T-cell (primary cell): Measurements from ENCODE around the gene PRKCA. TPM values are rescaled to one million over a fixed set of nuclear protein-coding genes. Genes with fewer than 3 reads are reported as not detected.

Experiments
- ATAC-seq, 4 experiments: fragments of 200-7000 bp in 3 of 4; fragments of 150-1000 bp in 1 of 4; cut with Tn5 transposase; replicated peaks in 1 of 4; 1 replicate in 3 of 4; 2 replicates in 1 of 4; pipeline ENCODE4 v1.10.0; 2021; ENCODE audit warnings: moderate library complexity in 3 of 4, mild to moderate bottlenecking in 2 of 4, moderate number of reproducible peaks in 1 of 4
- CTCF ChIA-PET, 2 donors: fragments of 300-600 bp; sonication (Branson Sonifier 250); formaldehyde crosslinking; loops; one replicate each; lab custom pipeline; 2022; ENCODE audit warnings: antibody characterized with exemption in 2 of 2; lab: Charles Lee
- POLR2A ChIA-PET, 2 donors: fragments of 300-600 bp; sonication (Branson Sonifier 250); formaldehyde crosslinking; loops; one replicate each; lab custom pipeline; 2022; ENCODE audit warnings: antibody characterized with exemption in 2 of 2; lab: Charles Lee
- DNase-seq, 35 experiments: peaks; one replicate each; pipeline versions ENCODE4 v3.0.0 to v3.0.0-alpha.2; 2013 to 2023
- H3K27ac ChIP-seq: one replicate; pipeline ENCODE4 v1.5.1; 2013; ENCODE audit warnings: low read length
- H3K27me3 ChIP-seq, 2 experiments: replicated peaks in 1 of 2; 1 replicate in 1 of 2; 2 replicates in 1 of 2; pipeline versions ENCODE4 v1.6.1 to v1.7.0; 2013; ENCODE audit warnings: low read length in 1 of 2, mixed read lengths in 1 of 2; ENCODE audit not compliant: control insufficient read depth in 2 of 2, insufficient read depth in 2 of 2; ENCODE audit errors: extremely low read depth in 1 of 2
- H3K36me3 ChIP-seq, 2 donors: 1 replicate in 1 of 2; 2 replicates in 1 of 2; pipeline versions ENCODE4 v1.6.1 to v1.7.0; 2013; ENCODE audit warnings: low read length in 1 of 2; ENCODE audit not compliant: control insufficient read depth in 2 of 2, insufficient read depth in 1 of 2; ENCODE audit errors: extremely low read depth in 1 of 2
- H3K4me1 ChIP-seq, 2 experiments: 1 replicate in 1 of 2; 2 replicates in 1 of 2; pipeline versions ENCODE4 v1.6.1 to v1.7.0; 2013; ENCODE audit warnings: low read length in 2 of 2, mixed read lengths in 1 of 2; ENCODE audit not compliant: insufficient read depth in 2 of 2, control insufficient read depth in 1 of 2; ENCODE audit errors: extremely low read depth in 1 of 2
- H3K4me3 ChIP-seq, 2 donors: 1 replicate in 1 of 2; 2 replicates in 1 of 2; pipeline versions ENCODE4 v1.5.1 to v1.7.0; 2013; ENCODE audit warnings: mild to moderate bottlenecking in 2 of 2, low read length in 1 of 2, moderate library complexity in 1 of 2; ENCODE audit not compliant: control insufficient read depth in 1 of 2; ENCODE audit errors: extremely low read depth in 1 of 2
- H3K9me3 ChIP-seq: 2 replicates; pipeline ENCODE4 v1.7.0; 2013
- H3K27ac Mint-ChIP-seq, 2 donors: one replicate each; pipeline ENCODE4 v1.8.0; 2020 to 2021; ENCODE audit warnings: mild to moderate bottlenecking in 2 of 2, mixed read lengths in 2 of 2
- H3K27me3 Mint-ChIP-seq, 2 donors: one replicate each; pipeline ENCODE4 v1.8.0; 2021 to 2022; ENCODE audit warnings: mixed read lengths in 2 of 2
- H3K36me3 Mint-ChIP-seq: one replicate; pipeline ENCODE4 v1.8.0; 2021; ENCODE audit warnings: mixed read lengths
- H3K4me1 Mint-ChIP-seq, 3 donors: one replicate each; pipeline ENCODE4 v1.8.0; 2020 to 2022; ENCODE audit warnings: mixed read lengths in 3 of 3, mild to moderate bottlenecking in 1 of 3
- H3K4me3 Mint-ChIP-seq, 3 donors: one replicate each; pipeline ENCODE4 v1.8.0; 2020 to 2022; ENCODE audit warnings: mild to moderate bottlenecking in 3 of 3, mixed read lengths in 3 of 3, moderate library complexity in 3 of 3
- H3K9me3 Mint-ChIP-seq, 3 donors: one replicate each; pipeline ENCODE4 v1.8.0; 2020 to 2022; ENCODE audit warnings: mixed read lengths in 3 of 3
- WGBS: methylation state at CpG from one replicate; pipeline ENCODE4 v1.1.5; 2013; ENCODE audit warnings: missing lambda C conversion rate; ENCODE audit not compliant: insufficient coverage; 5-methylcytosine and 5-hydroxymethylcytosine counted together
- total RNA-seq, 35 experiments: library from RNA in 6 of 35; stranded (reverse) in 6 of 35; fragments of 120-200 nt in 1 of 35; gene quantifications; one replicate each; pipeline versions ENCODE4 v1.2.1 to v1.2.4 and lab custom pipeline; 2013 to 2026

PRKCA gene
- total RNA-seq, 5 donors from 2014 or later (not counting 1 experiment from before 2014, with no cell fraction given): 75.9 to 128 (median 82.0) TPM

DNA sequence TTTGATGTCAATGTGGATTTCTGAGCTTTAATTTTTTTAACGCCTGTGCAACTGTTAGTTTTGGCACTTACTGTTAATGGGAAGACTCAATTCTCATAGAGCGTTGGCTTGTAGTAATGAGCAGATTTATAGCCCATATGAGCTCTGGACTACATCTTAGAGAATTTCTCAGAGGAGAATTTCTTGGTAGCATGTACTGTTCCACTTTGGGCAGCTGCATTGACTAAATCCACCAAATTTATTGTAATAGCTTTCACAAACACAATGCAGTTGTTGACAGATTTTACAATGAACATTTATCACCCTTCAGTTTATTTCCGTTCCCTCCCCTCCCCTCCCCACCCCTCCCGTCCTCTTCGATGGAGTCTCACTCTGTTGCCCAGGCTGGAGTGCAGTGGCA is 193.9 kb downstream of the PRKCA start:
- Mint-ChIP-seq H3K27ac (no peak overlapping the region), H3K4me1 (peaks cover 71 to 75% (median 73%) of the 10 kb centered on the region in 3 donors), H3K4me3 (no peak overlapping the region), H3K9me3 (no peaks in the 10 kb centered on the region), H3K36me3 (peaks cover 44% of the 10 kb centered on the region), H3K27me3 (no peaks in the 10 kb centered on the region)
- no peak overlapping the region for H3K27ac ChIP-seq
- no peaks in the 10 kb centered on the region for H3K9me3 ChIP-seq
- H3K36me3 ChIP-seq: peaks cover 2 to 6% of the 10 kb centered on the region in 2 donors
- H3K27me3 ChIP-seq: no peaks in the 10 kb centered on the region
- no peak for DNase-seq
- POLR2A ChIA-PET: interaction anchor here in 1 of 2 donors (0.6 kb wide), 2 partner anchors 29 to 1910 kb away, joined by 3 read pairs; no protein-coding TSS in a partner anchor
- H3K4me3 ChIP-seq: no peak overlapping the region
- CTCF ChIA-PET: no interaction called here
- 93% methylated on average over 3 of the region's 5 CpGs for WGBS
- ATAC-seq: no peak
- peaks cover 5 to 13% of the 10 kb centered on the region in 2 experiments for H3K4me1 ChIP-seq

DNA sequence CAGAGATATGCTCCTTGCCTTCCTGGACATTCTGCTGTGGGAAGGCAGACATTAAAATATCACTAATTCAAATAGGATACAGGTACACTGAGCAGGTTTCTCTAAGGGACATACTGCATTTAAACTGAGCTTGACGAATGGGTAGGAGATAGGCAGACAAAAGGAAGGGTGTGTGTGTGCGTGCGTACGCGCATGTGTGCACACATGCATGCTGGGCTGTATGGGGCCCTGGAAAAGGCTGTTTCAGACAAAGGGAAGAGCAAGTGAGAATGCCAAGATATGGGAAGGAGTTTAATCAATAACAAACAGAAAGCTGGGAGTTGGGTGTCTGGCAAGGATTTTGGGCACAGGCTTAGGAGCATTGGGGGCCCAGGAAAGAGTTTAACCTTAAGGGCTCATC is 196.2 kb downstream of the PRKCA start:
- no peak for ATAC-seq
- ChIA-PET POLR2A (interaction anchor here in 1 of 2 donors (0.6 kb wide), 1 partner anchor 548 kb away, joined by 3 read pairs; no protein-coding TSS in a partner anchor), CTCF (no interaction called here)
- H3K27me3 ChIP-seq: no peaks in the 10 kb centered on the region
- no peak overlapping the region for H3K27ac ChIP-seq
- H3K9me3 Mint-ChIP-seq: no peaks in the 10 kb centered on the region
- no peak overlapping the region for H3K4me3 Mint-ChIP-seq
- H3K4me1 Mint-ChIP-seq: peaks cover 62 to 66% (median 66%) of the 10 kb centered on the region in 3 donors
- no peak overlapping the region for H3K4me3 ChIP-seq
- no peak for DNase-seq
- WGBS: 100% methylated on average over 5 of the region's 5 CpGs
- H3K36me3 ChIP-seq: peaks cover 2 to 6% of the 10 kb centered on the region in 2 donors
- peaks cover 37% of the 10 kb centered on the region for H3K36me3 Mint-ChIP-seq
- no peaks in the 10 kb centered on the region for H3K9me3 ChIP-seq
- no peak overlapping the region for H3K27ac Mint-ChIP-seq
- H3K27me3 Mint-ChIP-seq: no peaks in the 10 kb centered on the region
- H3K4me1 ChIP-seq: peaks cover 3 to 8% of the 10 kb centered on the region in 2 experiments

DNA sequence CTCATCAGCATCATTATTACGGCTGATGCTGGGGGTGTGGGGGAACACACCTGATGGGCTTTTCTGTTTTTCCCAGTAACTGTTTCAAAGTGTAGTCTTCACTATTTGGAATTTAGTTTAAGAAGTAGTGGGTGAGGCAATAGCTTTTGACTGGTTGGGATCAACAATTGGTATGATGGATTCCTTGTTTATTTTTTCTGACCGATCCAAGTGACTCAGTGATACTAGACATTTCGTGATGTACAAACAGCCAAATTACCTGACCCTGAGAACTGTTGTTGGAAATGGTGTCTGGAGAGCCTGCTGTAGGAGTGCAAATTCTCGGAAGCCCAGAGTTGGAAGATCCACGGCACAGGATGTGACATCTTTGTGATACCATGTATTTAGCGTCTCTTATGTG is 204.2 kb downstream of the PRKCA start:
- no peak for DNase-seq
- Histone ChIP-seq H3K9me3 (no peaks in the 10 kb centered on the region), H3K36me3 (no peaks in the 10 kb centered on the region), H3K4me1 (peaks cover 0 to 9% of the 10 kb centered on the region in 2 experiments), H3K27ac (no peak overlapping the region), H3K4me3 (no peak overlapping the region), H3K27me3 (no peaks in the 10 kb centered on the region)
- 94% methylated on average over 2 of the region's 6 CpGs for WGBS
- Mint-ChIP-seq H3K36me3 (peaks cover 10% of the 10 kb centered on the region), H3K9me3 (no peaks in the 10 kb centered on the region), H3K4me3 (no peak overlapping the region), H3K27ac (no peak overlapping the region), H3K4me1 (peaks cover 69 to 73% (median 70%) of the 10 kb centered on the region in 3 donors), H3K27me3 (no peaks in the 10 kb centered on the region)
- ATAC-seq: no peak
- ChIA-PET CTCF (no interaction called here), POLR2A (no interaction called here)

DNA sequence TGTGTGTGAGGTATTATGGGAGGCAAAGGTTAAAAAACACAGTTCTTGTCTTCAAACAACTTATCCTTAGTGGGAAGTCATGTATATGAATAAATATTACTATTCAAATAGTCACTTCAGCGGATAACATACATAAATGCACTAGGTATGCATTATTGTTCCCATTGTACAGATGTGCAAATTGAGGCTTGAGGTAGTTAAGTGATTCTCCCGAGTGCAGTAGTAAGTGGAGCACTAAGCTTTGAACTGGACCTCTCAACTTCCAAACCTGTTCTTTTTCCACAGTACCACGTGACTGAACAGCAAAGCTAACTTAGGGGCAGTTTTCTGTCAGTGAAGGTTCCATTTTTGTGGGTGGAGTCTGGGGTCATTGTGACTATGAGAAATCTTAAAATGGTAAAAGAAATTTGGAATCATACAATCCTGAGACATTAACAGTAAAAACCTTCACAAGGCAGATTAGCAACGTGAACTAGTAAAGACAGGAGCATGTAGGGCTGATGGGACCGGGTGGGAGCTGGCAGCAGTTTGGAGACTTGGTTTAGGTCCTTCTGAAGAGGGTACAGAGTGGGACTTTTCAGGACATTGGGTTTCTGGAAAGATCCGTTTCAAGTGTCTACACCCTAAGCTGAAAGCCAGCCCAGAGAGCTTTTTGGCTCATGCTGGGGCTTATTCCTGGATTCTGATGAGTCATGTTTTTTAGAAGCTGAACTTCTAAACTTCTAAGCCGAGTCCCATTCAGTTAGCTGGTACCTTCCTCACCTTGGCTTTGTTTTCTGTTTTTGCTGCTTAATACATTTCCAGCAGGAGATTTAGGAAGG is 204.9 kb downstream of the PRKCA start:
- no peak for ATAC-seq
- no peak for DNase-seq
- Histone ChIP-seq H3K4me1 (peaks cover 0 to 9% of the 10 kb centered on the region in 2 experiments), H3K27me3 (no peaks in the 10 kb centered on the region), H3K4me3 (no peak overlapping the region), H3K27ac (no peak overlapping the region), H3K36me3 (no peaks in the 10 kb centered on the region), H3K9me3 (no peaks in the 10 kb centered on the region)
- no peaks in the 10 kb centered on the region for H3K27me3 Mint-ChIP-seq
- no peaks in the 10 kb centered on the region for H3K9me3 Mint-ChIP-seq
- peaks cover 10% of the 10 kb centered on the region for H3K36me3 Mint-ChIP-seq
- CTCF ChIA-PET: no interaction called here
- H3K27ac Mint-ChIP-seq: peak overlapping the region in 1 of 2 donors; percentile 82
- WGBS: 79% methylated on average over 2 of the region's 7 CpGs
- POLR2A ChIA-PET: no interaction called here
- H3K4me3 Mint-ChIP-seq: no peak overlapping the region
- peaks cover 70 to 74% (median 70%) of the 10 kb centered on the region in 3 donors for H3K4me1 Mint-ChIP-seq

DNA sequence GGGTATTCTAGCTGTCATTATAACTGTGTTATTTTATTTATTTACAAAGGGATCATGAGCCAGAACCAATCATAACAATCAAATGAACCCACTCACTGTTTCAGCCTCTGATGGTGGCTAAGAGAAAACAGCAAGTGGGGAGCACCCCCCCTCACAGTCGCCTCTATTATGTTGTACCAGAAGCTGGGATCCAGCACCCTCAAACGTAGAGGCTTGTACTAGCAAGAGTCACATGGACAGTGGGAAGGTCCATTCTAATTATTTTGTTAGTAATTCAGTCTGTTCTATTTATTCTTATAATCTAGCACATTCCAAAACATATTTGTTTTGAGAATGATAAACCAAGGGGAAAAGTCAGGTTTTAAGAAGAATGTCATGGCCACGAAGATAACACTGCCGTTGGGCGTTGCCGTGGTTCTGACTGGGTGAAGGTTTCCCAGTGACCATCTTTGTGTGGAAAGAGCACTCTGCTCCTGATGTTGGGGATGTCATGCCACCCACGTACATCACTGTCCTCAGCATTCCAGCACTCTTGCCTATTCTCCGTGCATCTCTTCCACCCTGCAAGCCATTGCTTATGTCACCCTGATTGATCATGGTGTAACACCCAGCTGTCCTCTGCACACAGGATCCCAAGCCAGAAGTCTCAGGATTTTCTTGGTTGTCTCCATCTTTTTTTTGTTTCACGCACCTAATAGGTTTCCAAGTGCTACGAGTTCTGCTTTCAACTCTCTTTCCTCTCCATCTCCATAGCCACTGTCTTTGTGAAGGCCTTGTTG is 205.8 kb downstream of the PRKCA start:
- ATAC-seq: no peak
- Mint-ChIP-seq H3K36me3 (peaks cover 9% of the 10 kb centered on the region), H3K27ac (peak overlapping the region in 1 of 2 donors; percentile 91), H3K4me1 (peaks cover 71 to 80% (median 73%) of the 10 kb centered on the region in 3 donors), H3K9me3 (no peaks in the 10 kb centered on the region), H3K4me3 (peak overlapping the region in 1 of 3 donors; percentile 26), H3K27me3 (no peaks in the 10 kb centered on the region)
- POLR2A ChIA-PET: no interaction called here
- no peak for DNase-seq
- 98% methylated on average over 6 of the region's 10 CpGs for WGBS
- Histone ChIP-seq H3K36me3 (no peaks in the 10 kb centered on the region), H3K4me1 (peaks cover 0 to 9% of the 10 kb centered on the region in 2 experiments), H3K27ac (no peak overlapping the region), H3K27me3 (no peaks in the 10 kb centered on the region), H3K9me3 (no peaks in the 10 kb centered on the region), H3K4me3 (no peak overlapping the region)
- CTCF ChIA-PET: no interaction called here
